DMS 273 (cell line): ENCODE data around the gene UVRAG.
A peak's percentile ranks its signal among the peaks of the same experiment; 100 is the strongest.

Source experiments
- DNase-seq: peaks from one replicate; lab custom pipeline; 2025; ENCODE audit not compliant: unreplicated experiment; lab: John Stamatoyannopoulos, UW

UVRAG gene

GRCh38 chr11:76157891-76158290, 342.9 kb downstream of the UVRAG start:
- DNase-seq: no peak

- DNase-seq: no peak
Measured at GRCh38 chr11:76158394-76159302, 343.6 kb downstream of the UVRAG start.

DNA sequence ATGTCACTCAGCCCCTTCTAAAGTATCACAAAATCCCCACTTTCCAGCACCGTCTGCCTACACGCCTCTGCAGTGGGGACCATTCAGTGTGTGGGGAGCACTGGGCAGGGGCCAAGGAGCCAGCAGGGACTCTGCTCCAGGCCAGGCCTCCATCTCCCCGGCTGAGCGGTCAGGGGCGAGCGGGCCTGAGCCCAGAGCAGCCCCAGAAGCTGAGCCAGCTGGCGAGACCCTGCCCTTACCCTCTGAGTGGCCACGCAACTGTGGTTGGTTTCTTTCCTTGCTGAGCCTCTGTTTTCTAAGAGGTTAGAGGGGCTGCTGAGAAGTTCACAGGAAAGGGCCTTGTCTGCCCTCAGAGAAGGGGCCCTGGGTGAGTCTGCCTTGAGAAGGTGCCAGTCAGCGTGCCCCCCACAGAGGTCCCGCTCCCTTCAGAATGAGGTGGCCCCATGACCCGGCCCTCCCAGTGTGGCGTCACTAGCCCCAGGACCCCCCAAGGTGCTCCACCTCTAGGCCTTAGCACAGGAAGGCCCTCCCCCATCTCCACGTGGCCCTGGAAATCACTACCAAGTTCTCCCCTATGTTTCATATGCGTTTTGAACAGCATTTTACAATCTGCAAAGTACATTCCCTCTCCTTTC, 344.4 kb downstream of the UVRAG start:
- DNase-seq: no peak

GRCh38 chr11:76159983-76160661, 345.1 kb downstream of the UVRAG start:
- peak; percentile 73 for DNase-seq

DNA sequence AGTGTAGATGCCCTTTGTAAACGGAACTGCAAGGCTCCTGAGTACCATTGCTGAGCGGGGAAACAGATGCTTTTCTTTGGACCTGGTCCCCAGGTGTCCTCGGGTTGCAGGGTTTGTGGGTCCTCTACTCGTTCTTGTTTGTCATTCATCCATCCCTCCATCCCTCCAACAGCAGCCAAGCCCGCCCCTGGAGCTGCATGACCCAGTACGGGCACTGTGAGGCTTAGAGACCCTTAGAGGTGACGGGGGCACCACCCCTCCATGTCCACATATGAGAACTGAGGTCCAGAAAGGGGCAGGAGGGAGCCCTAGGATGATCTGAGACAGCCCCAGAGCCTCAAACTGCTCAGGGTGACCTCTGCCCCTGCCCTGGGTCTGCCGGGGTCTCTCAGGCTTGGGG, 345.8 kb downstream of the UVRAG start:
- no peak for DNase-seq

DNA sequence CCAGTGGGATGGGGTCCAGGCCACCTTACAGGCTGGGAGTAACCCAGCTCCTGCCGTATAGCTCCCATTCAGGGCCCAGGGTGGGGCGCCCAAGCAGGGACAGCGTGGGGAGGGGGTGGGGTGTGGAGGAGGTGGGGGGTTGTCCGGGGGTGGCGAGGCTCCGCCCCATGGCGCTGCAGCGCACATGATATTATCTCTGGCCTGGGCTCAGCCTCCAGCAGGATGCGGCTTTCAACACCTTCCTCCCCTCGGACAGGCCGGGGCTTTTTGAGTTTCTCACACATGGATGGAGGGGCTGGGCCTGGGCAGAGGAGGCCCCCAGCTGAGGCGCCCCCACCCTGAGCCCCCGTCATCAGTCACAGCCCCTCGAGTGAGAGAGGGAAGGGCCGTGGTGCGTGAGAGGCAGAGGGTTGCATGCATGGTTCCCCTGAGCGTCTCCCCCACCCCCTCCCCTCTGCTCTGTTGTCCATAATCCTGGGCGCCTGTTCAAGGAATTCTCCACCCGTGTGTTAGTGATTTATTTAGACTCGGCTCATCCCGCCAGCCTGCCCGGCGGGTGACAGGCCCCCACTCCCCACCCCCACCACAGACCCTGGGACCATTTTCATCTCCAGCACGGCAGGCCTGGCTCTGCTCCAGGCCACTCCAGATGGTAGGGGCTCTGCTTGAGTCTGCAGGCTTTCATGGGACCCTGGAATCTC, 346.4 kb downstream of the UVRAG start:
- DNase-seq: peak; percentile 64

DNA sequence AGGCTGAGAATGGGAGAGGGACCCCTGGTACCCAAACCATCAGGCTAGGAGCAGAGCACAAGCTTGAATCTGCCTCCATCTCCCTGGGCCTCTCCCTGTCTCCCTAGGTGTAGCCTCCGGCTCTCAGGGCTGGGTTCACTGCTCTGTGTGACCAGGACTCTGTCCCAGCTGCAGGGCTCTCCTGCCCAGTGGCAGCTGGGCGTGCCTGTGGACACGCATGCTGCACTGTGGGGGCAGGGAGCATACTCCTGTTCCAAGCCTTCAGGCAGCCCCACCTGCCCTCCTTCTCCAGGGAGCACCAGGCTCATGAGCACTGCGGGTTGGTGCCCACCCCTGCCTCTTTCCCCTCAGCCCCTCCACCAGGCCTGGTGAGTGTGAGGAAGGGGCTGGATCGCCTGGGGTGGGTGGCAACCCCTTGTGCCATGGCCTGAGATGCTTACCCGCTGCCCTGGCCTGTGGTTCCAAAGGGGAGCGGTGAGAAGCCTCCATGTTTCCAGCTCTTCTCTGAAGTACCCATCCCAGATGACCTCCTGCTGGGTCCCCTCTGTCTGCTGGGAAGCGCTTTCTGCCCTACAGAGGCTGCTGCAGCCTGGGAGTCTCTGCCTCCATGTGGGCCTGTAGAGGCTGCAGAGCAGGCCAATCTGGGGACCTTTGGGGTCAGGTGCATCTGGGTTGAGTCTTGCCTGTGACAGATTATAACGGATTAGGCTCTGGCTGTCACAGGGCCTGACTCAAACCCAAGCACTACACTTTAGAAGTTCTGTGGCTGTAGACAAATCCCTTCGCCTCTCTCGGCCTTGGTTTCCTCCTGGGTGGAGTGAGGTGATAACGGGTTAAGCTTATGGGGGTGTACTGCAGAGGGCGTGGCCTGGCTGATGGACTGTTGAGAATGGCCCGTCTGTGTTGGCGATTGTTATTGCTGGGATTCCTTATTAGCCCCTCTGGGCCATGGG, 347.6 kb downstream of the UVRAG start:
- peak; percentile 36 for DNase-seq

DNA sequence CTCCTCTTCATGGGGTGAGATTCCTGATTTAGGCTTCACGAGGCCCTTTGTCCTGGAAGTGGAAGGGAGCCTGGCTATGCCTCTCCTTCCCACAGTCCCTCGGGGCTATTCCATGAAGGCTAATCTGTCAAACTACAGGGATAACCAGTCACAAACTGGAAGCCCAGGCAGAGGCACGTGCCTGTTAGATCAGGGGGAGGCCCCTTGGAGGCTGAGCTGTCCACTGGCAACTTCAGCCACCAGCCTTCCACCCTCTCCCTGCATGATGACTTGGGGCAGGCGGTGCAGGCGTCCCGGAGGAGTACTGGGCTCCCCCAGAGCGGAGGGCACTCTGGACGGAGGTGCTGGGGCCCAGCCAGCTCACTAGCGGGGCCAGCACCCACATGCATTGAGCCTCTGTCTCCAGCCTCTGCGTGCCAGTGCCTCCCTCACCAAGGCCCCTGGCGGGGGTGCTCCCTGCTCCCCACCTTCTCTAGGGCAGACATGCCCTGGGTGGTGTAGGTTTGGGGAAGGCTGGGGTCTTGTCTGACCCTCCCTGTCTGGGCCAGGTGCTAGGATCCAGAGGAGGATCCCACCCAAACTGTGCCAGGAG, 348.4 kb downstream of the UVRAG start:
- no peak for DNase-seq

- no peak for DNase-seq
Measured at GRCh38 chr11:76164081-76164480, 349.1 kb downstream of the UVRAG start.

DNA sequence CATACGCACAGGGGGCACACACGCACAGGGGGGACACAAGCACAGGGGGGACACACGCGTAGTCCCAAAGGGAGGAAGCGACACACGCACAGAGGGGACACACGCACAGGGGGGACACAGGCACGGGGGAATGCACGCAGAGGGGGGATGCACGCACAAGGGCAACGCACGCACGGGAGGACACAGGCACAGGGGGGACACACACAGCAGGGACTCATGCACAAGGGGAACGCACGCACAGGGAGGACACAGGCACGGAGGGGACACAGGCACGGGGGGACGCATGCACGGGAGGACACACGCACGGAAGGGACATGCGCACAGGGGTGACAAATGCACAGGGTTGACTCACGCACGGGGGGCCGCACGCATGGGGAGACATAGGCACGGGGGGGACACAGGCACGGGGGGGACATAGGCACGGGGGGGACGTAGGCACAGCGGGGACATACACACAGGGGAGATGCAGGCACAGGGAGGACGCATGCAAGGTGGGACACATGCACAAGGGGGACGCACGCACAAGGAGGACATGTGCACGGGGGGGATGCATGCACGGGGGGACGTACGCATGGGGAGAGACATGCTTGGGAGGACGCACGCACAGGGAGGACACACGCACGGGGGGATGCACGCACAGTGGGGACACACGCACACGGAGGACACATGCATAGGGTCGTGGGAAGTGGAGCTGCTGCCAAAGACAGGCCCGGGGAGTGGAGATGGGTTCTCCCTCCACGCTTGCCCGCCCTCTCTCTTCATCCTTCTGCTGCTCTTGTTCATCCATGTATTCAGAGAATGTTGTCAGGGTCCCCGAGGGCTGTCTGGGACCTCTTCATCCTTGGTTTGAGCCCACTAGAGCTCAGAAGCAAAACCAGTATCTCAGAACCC, 350.1 kb downstream of the UVRAG start:
- no peak for DNase-seq

DNA sequence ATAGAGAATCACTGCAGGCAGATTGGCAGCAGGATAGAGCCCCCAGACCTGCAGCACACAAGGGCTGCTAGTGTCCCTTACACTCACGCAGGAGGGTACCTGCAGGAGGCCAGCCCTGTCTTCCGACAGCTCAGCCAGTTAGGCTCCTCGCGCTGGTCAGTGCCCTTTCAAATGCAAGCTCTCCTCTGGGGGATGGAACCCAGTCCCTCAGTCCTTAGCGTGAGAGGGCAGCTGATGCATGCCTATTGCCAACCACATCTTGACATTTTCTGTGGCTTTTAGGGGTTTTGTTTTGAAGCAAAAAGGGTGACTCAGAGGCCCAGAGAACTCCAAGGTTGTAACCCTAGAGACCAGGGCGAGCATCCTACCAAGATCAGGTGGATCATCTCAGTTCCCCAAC, 351.3 kb downstream of the UVRAG start:
- no peak for DNase-seq

- peak; percentile 12 for DNase-seq
Measured at GRCh38 chr11:76167590-76167989, 352.6 kb downstream of the UVRAG start.

GRCh38 chr11:76169473-76169896, 354.5 kb downstream of the UVRAG start:
- peak; percentile 14 for DNase-seq

GRCh38 chr11:76170468-76170867, 355.5 kb downstream of the UVRAG start:
- DNase-seq: no peak

GRCh38 chr11:76172583-76172982, 357.6 kb downstream of the UVRAG start:
- peak; percentile 75 for DNase-seq

- no peak for DNase-seq
Measured at GRCh38 chr11:76173663-76174062, 358.7 kb downstream of the UVRAG start.

DNA sequence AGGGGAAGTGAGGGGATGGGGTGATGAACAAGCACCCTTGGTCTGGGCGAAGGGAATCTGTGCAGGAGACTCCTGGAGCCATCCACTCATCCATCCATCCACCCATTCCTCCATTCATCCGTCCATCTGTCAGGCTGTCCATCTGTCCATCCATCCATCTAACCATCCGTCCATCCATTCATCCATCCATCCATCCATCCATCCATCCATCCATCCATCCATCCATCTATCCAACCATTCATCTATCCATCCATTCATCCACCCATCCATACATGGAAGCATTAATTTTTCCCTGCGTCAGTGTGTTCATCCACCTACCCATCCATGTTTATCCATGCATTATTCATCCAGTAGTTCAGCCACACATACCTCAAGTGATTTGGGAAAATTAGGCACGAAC, 359.3 kb downstream of the UVRAG start:
- no peak for DNase-seq

DNA sequence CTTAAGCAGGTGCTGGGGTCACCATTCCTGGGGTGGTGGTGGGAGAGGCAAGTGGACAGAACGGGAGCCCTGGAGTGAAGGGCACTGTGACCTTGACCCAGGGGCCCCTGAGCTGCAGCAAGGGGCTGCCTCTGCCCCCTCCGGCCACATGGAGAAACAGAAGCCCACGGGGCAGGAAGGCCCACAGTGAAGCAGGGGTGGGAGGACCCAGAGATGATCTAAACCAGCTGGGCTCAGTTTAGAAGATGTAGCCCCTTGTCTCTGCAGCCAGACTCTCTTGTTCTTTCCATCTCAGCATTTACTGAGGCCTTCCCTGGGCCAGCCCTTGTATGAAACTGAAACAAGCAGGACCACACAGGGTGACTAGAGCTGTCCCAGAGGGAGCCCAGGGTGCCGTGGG, 360.8 kb downstream of the UVRAG start:
- no peak for DNase-seq

DNA sequence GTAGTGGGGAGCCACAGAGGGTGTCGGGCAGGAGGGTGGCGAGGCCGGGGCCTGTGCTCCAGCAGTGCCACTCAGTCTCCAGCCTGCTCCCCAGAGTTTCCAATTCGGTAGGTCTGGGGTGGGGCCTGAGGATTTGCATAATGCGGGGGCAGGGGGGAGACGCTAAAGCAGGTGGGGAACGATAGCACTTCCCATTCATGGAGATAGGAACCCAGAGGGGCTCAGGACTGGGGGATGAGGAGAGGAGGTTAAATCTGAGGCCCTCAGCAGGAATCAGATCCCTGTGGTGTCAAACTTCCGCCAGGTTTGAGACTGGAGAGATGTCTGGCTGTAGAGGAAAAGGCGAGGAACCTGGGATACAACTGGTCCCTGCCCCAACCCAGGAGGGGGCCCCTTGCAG, 361.5 kb downstream of the UVRAG start:
- DNase-seq: no peak
